Osteoblast (primary cell): ENCODE data around the gene ZNF429. TPM values are rescaled to one million over a fixed set of nuclear protein-coding genes. Genes with fewer than 3 reads are reported as not detected.
"Not testable (repeated sequence)": the region's sequence is repeated elsewhere in the genome, so short reads cannot be mapped to it uniquely, and the experiment has no call there.

Experiments used
- DNase-seq: peaks from one replicate; pipeline ENCODE4 v3.0.0; 2011; ENCODE audit warnings: low spot score, mixed read lengths; ENCODE audit not compliant: insufficient read length; ENCODE audit errors: missing footprints
- H2AFZ ChIP-seq: 2 replicates; pipeline ENCODE4 v1.6.0; 2011; ENCODE audit warnings: mild to moderate bottlenecking, low read length
- H3K27ac ChIP-seq: 2 replicates; pipeline ENCODE4 v1.5.1; 2011; ENCODE audit warnings: mild to moderate bottlenecking, low read depth, low read length, moderate library complexity
- H3K27me3 ChIP-seq: 2 replicates; pipeline ENCODE4 v1.6.0; 2012; ENCODE audit warnings: mild to moderate bottlenecking, control low read depth, inconsistent platforms, low read length, moderate library complexity; ENCODE audit not compliant: insufficient read depth
- H3K36me3 ChIP-seq: 2 replicates; pipeline ENCODE4 v1.5.1; 2011; ENCODE audit warnings: mild to moderate bottlenecking, low read length, control low read depth, moderate library complexity; ENCODE audit not compliant: insufficient read depth
- H3K4me1 ChIP-seq: 2 replicates; pipeline ENCODE4 v1.5.1; 2011; ENCODE audit warnings: mild to moderate bottlenecking, low read length, control low read depth, moderate library complexity; ENCODE audit not compliant: insufficient read depth
- H3K4me2 ChIP-seq: 2 replicates; pipeline ENCODE4 v1.6.0; 2011; ENCODE audit warnings: mild to moderate bottlenecking, low read length; ENCODE audit not compliant: insufficient read depth
- H3K4me3 ChIP-seq: fragments of 200-600 bp; sonication (generic); 3 replicates; pipeline ENCODE4 v1.5.1; 2012; ENCODE audit warnings: mild to moderate bottlenecking, low read length, inconsistent platforms; ENCODE audit not compliant: insufficient read depth
- H3K79me2 ChIP-seq: 2 replicates; pipeline ENCODE4 v1.6.0; 2012; ENCODE audit warnings: mild to moderate bottlenecking, low read length, control low read depth, inconsistent platforms; ENCODE audit not compliant: insufficient read depth
- H3K9me3 ChIP-seq: 2 replicates; pipeline ENCODE4 v1.5.1; 2011; ENCODE audit warnings: low read depth, low read length, control low read depth
- H4K20me1 ChIP-seq: 2 replicates; pipeline ENCODE4 v1.6.0; 2012; ENCODE audit warnings: mild to moderate bottlenecking, low read length, control low read depth; ENCODE audit not compliant: insufficient read depth
- CTCF ChIP-seq: IDR thresholded peaks from 2 replicates; pipeline ENCODE4 v1.5.1; 2011; ENCODE audit warnings: mild to moderate bottlenecking, low read depth, low read length, moderate library complexity; ENCODE audit errors: extremely low read depth
- total RNA-seq: library from RNA; depleted of rRNA; stranded (reverse); fragments of >200 nt; gene quantifications from 2 replicates; pipeline ENCODE4 v1.2.3, GENCODE V29; 2012

Gene ZNF429
- total RNA-seq, 1 donor: 9.4 TPM

- Histone ChIP-seq H3K4me1 (no peaks in the 10 kb centered on the region), H3K36me3 (no peaks in the 10 kb centered on the region), H4K20me1 (no peaks in the 10 kb centered on the region), H3K79me2 (no peaks in the 10 kb centered on the region), H3K4me2 (no peak overlapping the region), H3K27me3 (no peaks in the 10 kb centered on the region), H3K4me3 (no peak overlapping the region), H3K27ac (no peak overlapping the region), H2AFZ (no peak overlapping the region), H3K9me3 (no peaks in the 10 kb centered on the region)
- no peak for TF ChIP-seq CTCF
- DNase-seq: no peak
Observed at GRCh38 chr19:21564406-21564805, 59.0 kb downstream of the ZNF429 start.

DNA sequence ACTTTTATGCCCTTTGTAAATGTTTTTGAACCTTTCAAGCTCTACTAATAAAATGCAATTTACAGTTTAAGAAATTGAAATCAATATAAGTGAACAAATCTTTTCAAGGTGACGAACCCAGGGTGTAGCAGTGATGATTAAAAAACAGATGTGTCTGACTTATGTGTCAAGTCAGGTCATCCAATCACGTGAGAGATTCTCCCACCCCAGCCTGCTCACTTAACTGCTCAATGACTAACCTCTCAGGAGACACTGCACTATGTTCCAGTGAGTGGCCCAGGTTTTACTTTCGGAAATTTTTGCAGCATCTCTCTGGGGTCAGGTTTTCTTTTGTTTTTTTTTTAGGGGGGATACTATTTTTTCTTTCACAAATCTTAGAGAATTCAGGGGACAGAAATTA is 60.7 kb downstream of the ZNF429 start:
- H3K4me3 ChIP-seq: no peak overlapping the region
- no peaks in the 10 kb centered on the region for H3K27me3 ChIP-seq
- no peak overlapping the region for H3K27ac ChIP-seq
- no peaks in the 10 kb centered on the region for H3K9me3 ChIP-seq
- no peak for DNase-seq
- H3K36me3 ChIP-seq: no peaks in the 10 kb centered on the region
- TF ChIP-seq CTCF: no peak
- no peaks in the 10 kb centered on the region for H3K4me1 ChIP-seq
- H4K20me1 ChIP-seq: no peaks in the 10 kb centered on the region
- H3K79me2 ChIP-seq: no peaks in the 10 kb centered on the region
- H3K4me2 ChIP-seq: no peak overlapping the region
- H2AFZ ChIP-seq: no peak overlapping the region

- not testable (repeated sequence) for H3K4me1 ChIP-seq, H3K79me2 ChIP-seq, H3K36me3 ChIP-seq, H2AFZ ChIP-seq, DNase-seq, H3K4me2 ChIP-seq, H3K27me3 ChIP-seq, H3K27ac ChIP-seq, H3K9me3 ChIP-seq, H4K20me1 ChIP-seq, H3K4me3 ChIP-seq
Observed at GRCh38 chr19:21567806-21568205, 62.4 kb downstream of the ZNF429 start.

- no peaks in the 10 kb centered on the region for H3K36me3 ChIP-seq
- no peaks in the 10 kb centered on the region for H3K79me2 ChIP-seq
- peak overlapping the region; percentile 89 for H2AFZ ChIP-seq
- no peaks in the 10 kb centered on the region for H3K27me3 ChIP-seq
- H3K4me1 ChIP-seq: no peaks in the 10 kb centered on the region
- peak overlapping the region; percentile 74 for H3K4me2 ChIP-seq
- DNase-seq: peak; percentile 92
- H3K9me3 ChIP-seq: no peaks in the 10 kb centered on the region
- H3K4me3 ChIP-seq: peak overlapping the region; percentile 82
- peak overlapping the region; percentile 61 for H3K27ac ChIP-seq
- H4K20me1 ChIP-seq: no peaks in the 10 kb centered on the region
- no peak for TF ChIP-seq CTCF
Observed at GRCh38 chr19:21568816-21569493, 63.6 kb downstream of the ZNF429 start.
